ENCODE measurements around the gene OVCA2. TPM values are rescaled to one million over a fixed set of nuclear protein-coding genes. Genes with fewer than 3 reads are reported as not detected.
A peak's percentile ranks its signal among the peaks of the same experiment; 100 is the strongest.

Gene OVCA2
- total and polyA plus RNA-seq, 4 donors: 16.1 to 30.6 (median 23.7) TPM

GRCh38 chr17:2060385-2060658 lies 18.5 kb downstream of the OVCA2 start:
- TF ChIP-seq, protein P1, sequence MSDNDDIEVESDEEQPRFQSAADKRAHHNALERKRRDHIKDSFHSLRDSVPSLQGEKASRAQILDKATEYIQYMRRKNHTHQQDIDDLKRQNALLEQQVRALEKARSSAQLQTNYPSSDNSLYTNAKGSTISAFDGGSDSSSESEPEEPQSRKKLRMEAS (IDR thresholded peaks at IDR 0.05): no peak
- TF ChIP-seq RXRA (IDR thresholded peaks at IDR 0.05): no peak
- no peak for TF ChIP-seq ATF3 (IDR thresholded peaks at IDR 0.05)
- TF ChIP-seq, protein P2, sequence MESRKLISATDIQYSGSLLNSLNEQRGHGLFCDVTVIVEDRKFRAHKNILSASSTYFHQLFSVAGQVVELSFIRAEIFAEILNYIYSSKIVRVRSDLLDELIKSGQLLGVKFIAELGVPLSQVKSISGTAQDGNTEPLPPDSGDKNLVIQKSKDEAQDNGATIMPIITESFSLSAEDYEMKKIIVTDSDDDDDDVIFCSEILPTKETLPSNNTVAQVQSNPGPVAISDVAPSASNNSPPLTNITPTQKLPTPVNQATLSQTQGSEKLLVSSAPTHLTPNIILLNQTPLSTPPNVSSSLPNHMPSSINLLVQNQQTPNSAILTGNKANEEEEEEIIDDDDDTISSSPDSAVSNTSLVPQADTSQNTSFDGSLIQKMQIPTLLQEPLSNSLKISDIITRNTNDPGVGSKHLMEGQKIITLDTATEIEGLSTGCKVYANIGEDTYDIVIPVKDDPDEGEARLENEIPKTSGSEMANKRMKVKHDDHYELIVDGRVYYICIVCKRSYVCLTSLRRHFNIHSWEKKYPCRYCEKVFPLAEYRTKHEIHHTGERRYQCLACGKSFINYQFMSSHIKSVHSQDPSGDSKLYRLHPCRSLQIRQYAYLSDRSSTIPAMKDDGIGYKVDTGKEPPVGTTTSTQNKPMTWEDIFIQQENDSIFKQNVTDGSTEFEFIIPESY (IDR thresholded peaks at IDR 0.05): no peak
- TF ChIP-seq FOXA1 (IDR thresholded peaks at IDR 0.05): no peak
- no peak for TF ChIP-seq HNF4A (conservative IDR thresholded peaks at IDR 0.05)
- TF ChIP-seq, protein P3, sequence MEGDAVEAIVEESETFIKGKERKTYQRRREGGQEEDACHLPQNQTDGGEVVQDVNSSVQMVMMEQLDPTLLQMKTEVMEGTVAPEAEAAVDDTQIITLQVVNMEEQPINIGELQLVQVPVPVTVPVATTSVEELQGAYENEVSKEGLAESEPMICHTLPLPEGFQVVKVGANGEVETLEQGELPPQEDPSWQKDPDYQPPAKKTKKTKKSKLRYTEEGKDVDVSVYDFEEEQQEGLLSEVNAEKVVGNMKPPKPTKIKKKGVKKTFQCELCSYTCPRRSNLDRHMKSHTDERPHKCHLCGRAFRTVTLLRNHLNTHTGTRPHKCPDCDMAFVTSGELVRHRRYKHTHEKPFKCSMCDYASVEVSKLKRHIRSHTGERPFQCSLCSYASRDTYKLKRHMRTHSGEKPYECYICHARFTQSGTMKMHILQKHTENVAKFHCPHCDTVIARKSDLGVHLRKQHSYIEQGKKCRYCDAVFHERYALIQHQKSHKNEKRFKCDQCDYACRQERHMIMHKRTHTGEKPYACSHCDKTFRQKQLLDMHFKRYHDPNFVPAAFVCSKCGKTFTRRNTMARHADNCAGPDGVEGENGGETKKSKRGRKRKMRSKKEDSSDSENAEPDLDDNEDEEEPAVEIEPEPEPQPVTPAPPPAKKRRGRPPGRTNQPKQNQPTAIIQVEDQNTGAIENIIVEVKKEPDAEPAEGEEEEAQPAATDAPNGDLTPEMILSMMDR (IDR thresholded peaks at IDR 0.05; ENCODE audit: low read depth, low read length, missing input control): no peak
- no peak for TF ChIP-seq HNF4G (IDR thresholded peaks at IDR 0.05)
- no peak for TF ChIP-seq GABPA (IDR thresholded peaks at IDR 0.05 in 1 of 2, conservative IDR thresholded peaks at IDR 0.05 in 1 of 2)
- TF ChIP-seq TAF1 (conservative IDR thresholded peaks at IDR 0.05): no peak
- TF ChIP-seq JUND (IDR thresholded peaks at IDR 0.05): no peak
- TF ChIP-seq EGR1 (IDR thresholded peaks at IDR 0.05; ENCODE audit: low read depth in 2 of 2): no peak
- TF ChIP-seq FOXA2 (IDR thresholded peaks at IDR 0.05): no peak
- no peak overlapping the region for H3K4me3 ChIP-seq (ENCODE audit: low read depth in 1 of 3, low read length in 3 of 3)
- H3K36me3 ChIP-seq (ENCODE audit: control insufficient read depth in 4 of 4, insufficient read depth in 3 of 4, low read depth in 1 of 4, low read length in 3 of 4): peaks cover 0 to 9% (median 3%) of the 10 kb centered on the region in 4 donors
- H3K9me3 ChIP-seq (ENCODE audit: control insufficient read depth in 4 of 4, low read length in 3 of 4): no peaks in the 10 kb centered on the region
- H3K27ac ChIP-seq (ENCODE audit: low read depth in 1 of 2, low read length in 2 of 2): peak overlapping the region; percentile 37 to 44
- no peak overlapping the region for H3K9ac ChIP-seq (ENCODE audit: low read depth in 1 of 2, low read length in 2 of 2)
- no peak for DNase-seq (ENCODE audit: low spot score)
- peaks cover 7 to 39% (median 27%) of the 10 kb centered on the region in 4 donors for H3K4me1 ChIP-seq (ENCODE audit: control insufficient read depth in 4 of 4, insufficient read depth in 4 of 4, low read length in 3 of 4)
- H3K27me3 ChIP-seq (ENCODE audit: control insufficient read depth in 4 of 4, insufficient read depth in 4 of 4, low read length in 3 of 4): no peaks in the 10 kb centered on the region
- 86% methylated on average over 6 of the region's 6 CpGs for WGBS

GRCh38 chr17:2060681-2061440 lies 19.0 kb downstream of the OVCA2 start:
- peak overlapping the region; percentile 37 to 44 for H3K27ac ChIP-seq (ENCODE audit: low read depth in 1 of 2, low read length in 2 of 2)

More at GRCh38 chr17:2060681-2061440, 19.0 kb downstream of the OVCA2 start:
- Histone ChIP-seq H3K9ac (ENCODE audit: low read depth in 1 of 2, low read length in 2 of 2) (no peak overlapping the region), H3K9me3 (ENCODE audit: control insufficient read depth in 4 of 4, low read length in 3 of 4) (no peaks in the 10 kb centered on the region), H3K4me3 (ENCODE audit: low read depth in 1 of 3, low read length in 3 of 3) (no peak overlapping the region), H3K36me3 (ENCODE audit: control insufficient read depth in 4 of 4, insufficient read depth in 3 of 4, low read depth in 1 of 4, low read length in 3 of 4) (peaks cover 0 to 9% (median 3%) of the 10 kb centered on the region in 4 donors), H3K4me1 (ENCODE audit: control insufficient read depth in 4 of 4, insufficient read depth in 4 of 4, low read length in 3 of 4) (peaks cover 7 to 37% (median 24%) of the 10 kb centered on the region in 4 donors), H3K27me3 (ENCODE audit: control insufficient read depth in 4 of 4, insufficient read depth in 4 of 4, low read length in 3 of 4) (no peaks in the 10 kb centered on the region)
- no peak for DNase-seq (ENCODE audit: low spot score)
- WGBS: 80% methylated on average over 21 of the region's 21 CpGs
- TF ChIP-seq REST (IDR thresholded peaks at IDR 0.05) (no peak), HNF4G (IDR thresholded peaks at IDR 0.05) (no peak), RAD21 (IDR thresholded peaks at IDR 0.05) (no peak), FOXA2 (IDR thresholded peaks at IDR 0.05) (no peak), HNF4A (conservative IDR thresholded peaks at IDR 0.05) (no peak), FOXA1 (IDR thresholded peaks at IDR 0.05) (no peak), YY1 (IDR thresholded peaks at IDR 0.05) (no peak), JUND (IDR thresholded peaks at IDR 0.05) (no peak)

Measured in liver (tissue), 9 donors.